HUES6 (cell line): ENCODE measurements around the gene ST6GALNAC6.

Experiments used
- H3K27ac ChIP-seq: 2 replicates; pipeline ENCODE4 v1.7.0; 2013; ENCODE audit warnings: low read depth, mild to moderate bottlenecking, low read length, inconsistent platforms
- H3K27me3 ChIP-seq: 2 replicates; pipeline ENCODE4 v1.6.1; 2013; ENCODE audit warnings: low read length; ENCODE audit not compliant: control insufficient read depth, insufficient read depth
- H3K36me3 ChIP-seq: 2 replicates; pipeline ENCODE4 v1.6.1; 2013; ENCODE audit warnings: low read length; ENCODE audit not compliant: control insufficient read depth, insufficient read depth
- H3K4me1 ChIP-seq: 2 replicates; pipeline ENCODE4 v1.6.1; 2013; ENCODE audit warnings: low read length; ENCODE audit not compliant: control insufficient read depth, insufficient read depth
- H3K4me3 ChIP-seq: 2 replicates; pipeline ENCODE4 v1.5.1; 2013; ENCODE audit warnings: low read depth, low read length
- H3K9ac ChIP-seq: one replicate; pipeline ENCODE4 v1.6.1; 2013; ENCODE audit warnings: mild to moderate bottlenecking, low read length
- H3K9me3 ChIP-seq: 2 replicates; pipeline ENCODE4 v1.6.1; 2013; ENCODE audit warnings: low read depth, low read length; ENCODE audit not compliant: control insufficient read depth, insufficient read depth

ST6GALNAC6 gene

GRCh38 chr9:127857278-127857677 is 42.1 kb downstream of the ST6GALNAC6 start:
- no peaks in the 10 kb centered on the region for H3K27me3 ChIP-seq
- no peak overlapping the region for H3K9ac ChIP-seq
- H3K4me1 ChIP-seq: peaks cover 16% of the 10 kb centered on the region; the same call in 1 of the 2 replicates
- H3K4me3 ChIP-seq: no peak overlapping the region
- H3K27ac ChIP-seq: no peak overlapping the region
- H3K36me3 ChIP-seq: no peaks in the 10 kb centered on the region
- no peaks in the 10 kb centered on the region for H3K9me3 ChIP-seq

DNA sequence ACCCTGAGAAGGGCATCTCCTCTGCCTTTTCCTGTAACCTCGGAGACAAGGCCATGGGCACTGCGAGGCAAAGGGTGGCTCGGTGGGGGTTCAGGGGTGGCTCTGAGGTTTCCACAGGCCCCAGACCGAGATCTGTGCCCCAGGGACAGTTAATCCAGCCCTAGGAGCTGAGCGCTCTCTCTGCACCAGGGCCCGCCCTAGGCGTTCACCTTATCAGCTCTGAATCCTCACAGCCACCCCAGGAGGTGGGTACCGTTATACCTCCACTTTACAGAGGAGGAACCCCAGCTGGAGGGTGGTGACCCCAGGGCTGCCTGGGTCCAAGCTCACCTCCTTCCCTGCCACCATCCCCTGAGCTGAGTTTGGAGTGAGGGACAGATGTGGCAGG is 42.7 kb downstream of the ST6GALNAC6 start:
- Histone ChIP-seq H3K27ac (no peak overlapping the region), H3K4me1 (peaks cover 14% of the 10 kb centered on the region; the same call in 1 of the 2 replicates), H3K9me3 (no peaks in the 10 kb centered on the region)

DNA sequence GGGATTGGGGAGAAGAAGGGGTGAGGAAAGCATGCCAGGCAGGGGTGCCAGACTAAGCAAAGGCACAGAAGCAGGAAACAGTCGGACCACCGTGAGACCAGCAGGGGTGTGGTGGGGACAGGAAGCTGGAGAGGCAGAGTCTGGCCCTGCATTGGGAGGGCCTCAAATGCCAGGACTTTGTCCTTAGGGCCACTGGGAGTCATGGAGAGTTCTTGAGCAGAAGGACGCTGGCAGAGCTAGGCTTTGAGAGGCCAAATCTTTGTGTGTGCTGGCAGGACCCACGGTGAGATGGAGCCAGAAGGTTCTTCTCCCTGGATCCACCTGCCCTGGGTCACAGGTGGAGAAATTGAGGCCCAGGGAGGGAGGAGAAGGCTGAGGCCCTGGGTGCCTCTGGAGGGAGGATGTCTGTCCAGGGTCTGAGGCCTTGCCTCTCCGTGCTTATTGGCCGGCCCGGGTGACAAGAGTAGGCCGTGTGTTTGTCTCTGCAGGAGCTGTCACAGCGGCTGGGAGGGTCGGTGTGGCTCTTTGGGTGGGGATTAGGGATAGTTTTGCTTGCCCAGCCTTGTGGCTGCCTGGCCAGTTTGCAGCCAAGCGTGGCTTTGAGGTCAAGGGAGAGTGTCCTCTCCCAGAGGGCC is 43.2 kb downstream of the ST6GALNAC6 start:
- H3K9ac ChIP-seq: no peak overlapping the region
- H3K4me3 ChIP-seq: no peak overlapping the region
- H3K27me3 ChIP-seq: no peaks in the 10 kb centered on the region
- no peak overlapping the region for H3K27ac ChIP-seq
- H3K36me3 ChIP-seq: no peaks in the 10 kb centered on the region
- no peaks in the 10 kb centered on the region for H3K9me3 ChIP-seq
- peaks cover 14% of the 10 kb centered on the region; the same call in 1 of the 2 replicates for H3K4me1 ChIP-seq

More for the DNA sequence above, 42.7 kb downstream of the ST6GALNAC6 start:
- Histone ChIP-seq H3K36me3 (no peaks in the 10 kb centered on the region), H3K27me3 (no peaks in the 10 kb centered on the region), H3K4me3 (no peak overlapping the region), H3K9ac (no peak overlapping the region)

- Histone ChIP-seq H3K4me1 (peaks cover 14% of the 10 kb centered on the region; the same call in 1 of the 2 replicates), H3K36me3 (no peaks in the 10 kb centered on the region), H3K4me3 (no peak overlapping the region), H3K9ac (no peak overlapping the region), H3K27me3 (no peaks in the 10 kb centered on the region), H3K9me3 (no peaks in the 10 kb centered on the region), H3K27ac (no peak overlapping the region)
Measured at GRCh38 chr9:127855522-127855921, 43.9 kb downstream of the ST6GALNAC6 start.

DNA sequence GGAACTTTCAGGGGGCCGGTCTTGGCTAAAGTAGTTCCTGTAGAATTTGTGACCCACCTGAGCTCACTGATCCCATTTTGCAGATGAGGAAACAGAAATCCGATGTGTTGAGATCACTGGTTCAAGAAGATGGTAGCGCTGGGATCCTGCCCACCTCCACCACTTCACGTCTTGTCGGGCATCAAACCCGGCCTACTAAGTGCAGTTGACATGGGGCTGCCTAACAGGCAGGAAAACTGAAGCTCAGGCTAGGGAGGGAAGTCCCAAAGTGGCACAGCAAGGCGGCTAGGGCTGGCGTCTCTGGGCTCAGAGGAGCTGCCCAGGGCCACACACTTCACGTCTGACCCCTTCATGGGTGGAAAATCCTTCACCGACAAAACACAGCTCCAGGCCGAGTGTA is 44.4 kb downstream of the ST6GALNAC6 start:
- Histone ChIP-seq H3K4me1 (peaks cover 14% of the 10 kb centered on the region; the same call in 1 of the 2 replicates), H3K27ac (no peak overlapping the region), H3K9ac (no peak overlapping the region), H3K9me3 (peaks cover 2% of the 10 kb centered on the region; the same call in 1 of the 2 replicates), H3K4me3 (no peak overlapping the region), H3K27me3 (no peaks in the 10 kb centered on the region), H3K36me3 (no peaks in the 10 kb centered on the region)

DNA sequence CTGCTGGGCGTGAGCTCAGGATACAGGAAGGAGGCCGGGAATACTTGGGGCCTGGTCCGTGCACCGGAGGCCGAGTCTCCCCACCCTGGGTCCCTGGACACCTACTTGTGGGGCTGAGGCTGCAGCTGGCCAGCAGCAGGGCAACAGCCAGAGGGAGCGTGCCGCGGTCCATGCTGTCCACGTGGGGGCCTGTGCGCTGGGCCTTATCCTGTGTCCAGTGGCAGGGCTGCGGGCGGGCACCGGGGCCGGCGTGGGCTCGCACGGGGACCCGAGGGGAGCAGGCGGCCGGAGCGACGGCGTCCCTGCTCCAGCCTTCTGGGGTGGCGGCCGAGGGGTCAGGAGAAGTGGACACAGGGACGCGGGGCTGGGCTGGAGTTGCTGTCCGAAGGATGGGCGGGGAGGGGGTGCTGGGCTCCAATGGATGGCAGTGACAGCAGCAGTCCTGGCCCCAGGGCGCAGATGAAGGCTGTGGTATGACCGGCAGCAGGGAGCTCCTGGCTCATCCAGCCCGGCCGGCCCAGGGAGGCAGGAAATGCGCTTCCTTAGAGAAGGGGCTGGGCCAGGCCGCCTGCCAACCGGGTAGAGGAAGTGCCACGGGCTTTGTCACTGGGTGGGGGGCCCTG is 45.1 kb downstream of the ST6GALNAC6 start, which contains the start of gene ENG:
Gene ENG, minus strand, starts transcription at position 475 of the 623 bp plus-strand sequence. Its CDS starts 303 bp downstream, at position 172.
- H3K36me3 ChIP-seq: no peaks in the 10 kb centered on the region
- H3K9ac ChIP-seq: no peak within 1 kb of the TSS
- peaks cover 8% of the 10 kb centered on the region for H3K9me3 ChIP-seq
- H3K27me3 ChIP-seq: no peaks in the 10 kb centered on the region
- no peak within 1 kb of the TSS for H3K27ac ChIP-seq
- peaks cover 14% of the 10 kb centered on the region; the same call in 1 of the 2 replicates for H3K4me1 ChIP-seq
- no peak within 1 kb of the TSS; the same call in 1 of the 2 replicates for H3K4me3 ChIP-seq

DNA sequence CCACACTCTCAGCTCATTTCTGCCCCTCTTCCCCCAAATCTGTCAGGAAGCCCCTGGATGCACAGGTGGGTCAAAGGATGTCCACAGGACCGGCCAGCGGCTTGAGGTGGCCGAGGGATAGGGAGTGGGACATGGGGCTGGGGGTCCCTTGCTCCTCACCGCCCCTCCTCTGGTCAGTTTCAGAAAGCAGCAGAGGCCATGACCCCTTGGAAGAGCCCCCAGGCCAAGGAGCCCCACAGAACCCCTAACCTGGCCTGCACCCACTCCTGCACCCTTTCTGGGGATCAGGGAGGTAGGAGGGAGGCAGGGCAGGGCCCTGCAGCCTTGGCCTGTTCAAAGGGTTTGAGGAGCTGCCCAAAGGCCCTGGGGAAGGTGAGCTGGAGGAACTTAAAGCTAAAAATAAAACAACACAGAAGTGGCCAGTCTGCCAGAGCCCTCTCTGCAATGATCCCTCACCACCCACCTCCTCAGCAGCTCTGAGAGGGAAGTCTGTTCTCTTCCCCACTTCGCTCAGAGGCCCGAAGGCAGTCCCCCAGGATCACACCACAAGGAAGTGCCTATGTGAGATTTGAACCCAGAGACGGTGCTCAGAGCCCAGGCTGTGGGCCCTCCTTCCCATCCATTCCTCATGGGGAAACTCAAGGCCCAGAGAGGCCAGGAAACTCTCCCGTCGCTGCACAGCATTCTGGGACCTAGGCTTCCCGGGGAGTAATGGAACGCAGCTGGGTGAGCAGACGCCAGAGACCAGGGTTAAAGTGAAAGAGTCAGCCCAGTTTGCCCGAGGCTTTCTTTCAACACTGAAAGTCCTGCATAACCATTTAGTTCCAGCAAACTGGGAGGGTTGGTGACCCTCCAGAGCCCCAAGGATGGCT is 45.9 kb downstream of the ST6GALNAC6 start:
- Histone ChIP-seq H3K27ac (no peak overlapping the region), H3K4me3 (no peak overlapping the region; the same call in 1 of the 2 replicates)

DNA sequence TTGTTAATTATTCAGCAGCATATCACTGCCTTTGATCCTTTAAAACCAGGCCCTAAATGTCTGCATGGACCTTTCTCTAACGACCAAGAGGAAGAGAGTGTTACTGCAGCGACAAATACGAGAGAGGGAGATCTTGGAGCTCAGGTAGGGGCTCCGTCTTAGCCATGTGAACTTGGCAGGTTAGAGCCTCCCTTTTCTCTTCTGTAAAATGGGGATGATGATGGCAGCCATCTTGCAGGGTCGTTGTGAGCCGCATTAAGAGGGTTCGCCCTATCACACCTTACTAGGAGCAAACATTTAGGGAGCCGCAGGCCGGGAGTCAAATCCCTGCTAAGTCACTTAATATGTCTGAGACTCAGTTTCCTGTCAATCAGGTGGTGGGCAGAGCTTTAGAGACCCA is 46.6 kb downstream of the ST6GALNAC6 start:
- H3K9ac ChIP-seq: no peak overlapping the region
- H3K4me3 ChIP-seq: no peak overlapping the region
- no peaks in the 10 kb centered on the region for H3K36me3 ChIP-seq
- no peaks in the 10 kb centered on the region for H3K27me3 ChIP-seq
- H3K9me3 ChIP-seq: peaks cover 17% of the 10 kb centered on the region
- H3K4me1 ChIP-seq: peaks cover 14% of the 10 kb centered on the region; the same call in 1 of the 2 replicates
- H3K27ac ChIP-seq: no peak overlapping the region

More for the DNA sequence above, 45.9 kb downstream of the ST6GALNAC6 start:
- no peaks in the 10 kb centered on the region for H3K27me3 ChIP-seq
- peaks cover 14% of the 10 kb centered on the region; the same call in 1 of the 2 replicates for H3K4me1 ChIP-seq
- H3K9ac ChIP-seq: no peak overlapping the region
- no peaks in the 10 kb centered on the region for H3K36me3 ChIP-seq
- peaks cover 16% of the 10 kb centered on the region for H3K9me3 ChIP-seq

- no peaks in the 10 kb centered on the region for H3K36me3 ChIP-seq
- no peak overlapping the region for H3K4me3 ChIP-seq
- peaks cover 16% of the 10 kb centered on the region; the same call in 1 of the 2 replicates for H3K4me1 ChIP-seq
- H3K27me3 ChIP-seq: no peaks in the 10 kb centered on the region
- no peak overlapping the region for H3K9ac ChIP-seq
- H3K27ac ChIP-seq: no peak overlapping the region
- peaks cover 17% of the 10 kb centered on the region for H3K9me3 ChIP-seq
Measured at GRCh38 chr9:127850286-127850830, 49.0 kb downstream of the ST6GALNAC6 start.

- H3K9me3 ChIP-seq: peaks cover 17% of the 10 kb centered on the region
- no peaks in the 10 kb centered on the region for H3K36me3 ChIP-seq
- no peak overlapping the region for H3K4me3 ChIP-seq
- no peaks in the 10 kb centered on the region for H3K27me3 ChIP-seq
- H3K27ac ChIP-seq: no peak overlapping the region
- H3K9ac ChIP-seq: no peak overlapping the region
- peaks cover 18% of the 10 kb centered on the region; the same call in 1 of the 2 replicates for H3K4me1 ChIP-seq
Measured at GRCh38 chr9:127848756-127849504, 50.5 kb downstream of the ST6GALNAC6 start.
